OCI-LY1 (cell line): ENCODE results near the gene SAP130.

Source experiments
- EZH2 ChIP-seq: fragments of 200-600 bp; sonication (generic), shearing (Covaris generic); IDR thresholded peaks from 2 replicates; pipeline ENCODE4 v1.8.0; 2017; ENCODE audit warnings: borderline replicate concordance, mixed run types, mild to moderate bottlenecking, antibody characterized with exemption, low read length, moderate library complexity, mixed read lengths
- TF ChIP-seq, protein P1 (sequence below): fragments of 200-600 bp; sonication (generic), shearing (Covaris generic); IDR thresholded peaks from 2 replicates; pipeline ENCODE4 v1.5.1; 2017; ENCODE audit warnings: mild to moderate bottlenecking, antibody characterized with exemption, low read length, moderate library complexity, mixed read lengths

DNA sequence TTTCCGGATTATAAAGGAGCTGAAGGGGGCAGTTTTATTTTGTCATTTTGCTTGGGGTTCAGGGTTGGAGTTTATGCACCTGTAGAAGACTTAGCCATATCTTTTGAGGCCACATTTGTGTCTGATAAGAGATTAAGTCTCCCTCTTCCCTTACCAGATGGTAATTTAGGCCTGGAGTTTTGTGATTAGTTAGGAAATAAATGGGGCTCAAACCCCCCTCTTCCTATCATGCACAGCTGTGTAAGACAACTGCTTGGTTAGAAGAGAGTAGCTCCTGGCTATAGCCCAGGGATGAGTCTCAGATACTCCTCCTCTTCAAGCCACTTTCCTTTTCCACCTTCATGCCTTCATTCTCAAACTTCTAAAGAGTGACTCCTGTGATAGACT lies 802 bp upstream of the SAP130 start:
- TF ChIP-seq, protein P1, sequence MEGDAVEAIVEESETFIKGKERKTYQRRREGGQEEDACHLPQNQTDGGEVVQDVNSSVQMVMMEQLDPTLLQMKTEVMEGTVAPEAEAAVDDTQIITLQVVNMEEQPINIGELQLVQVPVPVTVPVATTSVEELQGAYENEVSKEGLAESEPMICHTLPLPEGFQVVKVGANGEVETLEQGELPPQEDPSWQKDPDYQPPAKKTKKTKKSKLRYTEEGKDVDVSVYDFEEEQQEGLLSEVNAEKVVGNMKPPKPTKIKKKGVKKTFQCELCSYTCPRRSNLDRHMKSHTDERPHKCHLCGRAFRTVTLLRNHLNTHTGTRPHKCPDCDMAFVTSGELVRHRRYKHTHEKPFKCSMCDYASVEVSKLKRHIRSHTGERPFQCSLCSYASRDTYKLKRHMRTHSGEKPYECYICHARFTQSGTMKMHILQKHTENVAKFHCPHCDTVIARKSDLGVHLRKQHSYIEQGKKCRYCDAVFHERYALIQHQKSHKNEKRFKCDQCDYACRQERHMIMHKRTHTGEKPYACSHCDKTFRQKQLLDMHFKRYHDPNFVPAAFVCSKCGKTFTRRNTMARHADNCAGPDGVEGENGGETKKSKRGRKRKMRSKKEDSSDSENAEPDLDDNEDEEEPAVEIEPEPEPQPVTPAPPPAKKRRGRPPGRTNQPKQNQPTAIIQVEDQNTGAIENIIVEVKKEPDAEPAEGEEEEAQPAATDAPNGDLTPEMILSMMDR = no peak
- TF ChIP-seq EZH2 = no peak
